Suprapubic skin (tissue), 4 donors: ENCODE results near the gene TESMIN. TPM values are rescaled to one million over a fixed set of nuclear protein-coding genes. Genes with fewer than 3 reads are reported as not detected.

Experiments used
- DNase-seq, 2 donors: peaks; one replicate each; pipeline ENCODE4 v3.0.0-alpha.2; 2019; ENCODE audit warnings: low spot score in 2 of 2
- H3K27ac ChIP-seq: fragments of 200-600 bp; sonication (generic); one replicate; pipeline ENCODE4 v1.5.1; 2019
- H3K27me3 ChIP-seq: fragments of 200-600 bp; sonication (generic); one replicate; pipeline ENCODE4 v1.5.1; 2019
- H3K36me3 ChIP-seq: fragments of 200-600 bp; sonication (generic); one replicate; pipeline ENCODE4 v1.5.1; 2019
- H3K4me1 ChIP-seq: fragments of 200-600 bp; sonication (generic); one replicate; pipeline ENCODE4 v1.5.1; 2019
- H3K4me3 ChIP-seq: fragments of 200-600 bp; sonication (generic); one replicate; pipeline ENCODE4 v1.5.1; 2019; ENCODE audit warnings: mild to moderate bottlenecking
- H3K9me3 ChIP-seq: fragments of 200-600 bp; sonication (generic); one replicate; pipeline ENCODE4 v1.5.1; 2019
- CTCF ChIP-seq, 2 donors: fragments of 200-600 bp in 1 of 2; fragments of 450-650 bp in 1 of 2; sonication (generic) in 1 of 2; IDR thresholded peaks; one replicate each; pipeline ENCODE4 v1.5.1; 2016 to 2019; ENCODE audit warnings: antibody characterized with exemption in 2 of 2, mild to moderate bottlenecking in 1 of 2, moderate library complexity in 1 of 2
- EP300 ChIP-seq: sonication (generic); formaldehyde crosslinking; IDR thresholded peaks from one replicate; pipeline ENCODE4 v1.6.1; 2017; ENCODE audit warnings: antibody characterized with exemption
- POLR2A ChIP-seq, 2 donors: fragments of 450-650 bp; IDR thresholded peaks; one replicate each; pipeline ENCODE4 v1.6.1; 2017; ENCODE audit warnings: antibody characterized with exemption in 2 of 2, mild to moderate bottlenecking in 2 of 2, moderate library complexity in 2 of 2
- POLR2AphosphoS5 ChIP-seq, 3 donors: sonication (generic); formaldehyde crosslinking; IDR thresholded peaks; one replicate each; pipeline ENCODE4 v1.6.1; 2017; ENCODE audit warnings: antibody characterized with exemption in 3 of 3
- WGBS: methylation state at CpG from one replicate; pipeline ENCODE4 v1.1.5; 2018; 5-methylcytosine and 5-hydroxymethylcytosine counted together
- total RNA-seq, 4 donors: library from RNA; depleted of rRNA; stranded (reverse); fragments of >200 nt; gene quantifications; one replicate each; pipeline ENCODE4 v1.1.0, GENCODE V29; 2016

TESMIN gene
- total RNA-seq, 4 donors from 2014 or later, result 1.2 to 3.5 (median 2.8) TPM

DNA sequence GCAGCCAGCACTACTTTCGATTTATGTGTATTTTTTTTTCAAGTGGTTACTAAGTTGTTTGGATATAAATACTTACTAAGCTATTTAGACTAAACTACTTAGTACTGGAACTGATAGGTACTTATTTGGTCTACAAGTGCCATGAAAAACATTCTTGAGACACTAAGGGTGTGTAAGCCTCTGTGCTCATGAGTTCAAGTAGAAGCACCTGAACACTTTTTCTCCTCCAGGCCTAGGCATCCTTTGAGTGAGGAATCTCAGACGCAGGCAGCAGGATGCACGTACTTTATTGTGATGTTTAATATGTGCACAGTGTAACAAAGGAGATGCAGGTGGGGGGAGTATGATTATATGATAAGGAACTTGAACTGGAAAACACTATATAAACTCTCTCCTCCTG, 7.8 kb downstream of the TESMIN start:
- Histone ChIP-seq H3K4me3 (no peak overlapping the region), H3K4me1 (no peaks in the 10 kb centered on the region), H3K27ac (no peak overlapping the region), H3K27me3 (no peaks in the 10 kb centered on the region), H3K9me3 (no peaks in the 10 kb centered on the region), H3K36me3 (no peaks in the 10 kb centered on the region)
- WGBS, result 98% methylated on average over 3 of the region's 3 CpGs
- no peak for DNase-seq
- no peak for TF ChIP-seq CTCF (IDR thresholded peaks at IDR 0.05)
- TF ChIP-seq EP300, result no peak

- H3K27me3 ChIP-seq, result no peaks in the 10 kb centered on the region
- no peaks in the 10 kb centered on the region for H3K4me1 ChIP-seq
- H3K27ac ChIP-seq, result no peak overlapping the region
- H3K36me3 ChIP-seq, result no peaks in the 10 kb centered on the region
- no peak for DNase-seq
- TF ChIP-seq POLR2AphosphoS5 (IDR thresholded peaks at IDR 0.05), result no peak
- no peak for TF ChIP-seq CTCF (IDR thresholded peaks at IDR 0.05)
- 89% methylated on average over 7 of the region's 7 CpGs for whole genome bisulfite sequencing
- H3K4me3 ChIP-seq, result no peak overlapping the region
- no peaks in the 10 kb centered on the region for H3K9me3 ChIP-seq
Measured at GRCh38 chr11:68741463-68741862, 9.9 kb downstream of the TESMIN start.

DNA sequence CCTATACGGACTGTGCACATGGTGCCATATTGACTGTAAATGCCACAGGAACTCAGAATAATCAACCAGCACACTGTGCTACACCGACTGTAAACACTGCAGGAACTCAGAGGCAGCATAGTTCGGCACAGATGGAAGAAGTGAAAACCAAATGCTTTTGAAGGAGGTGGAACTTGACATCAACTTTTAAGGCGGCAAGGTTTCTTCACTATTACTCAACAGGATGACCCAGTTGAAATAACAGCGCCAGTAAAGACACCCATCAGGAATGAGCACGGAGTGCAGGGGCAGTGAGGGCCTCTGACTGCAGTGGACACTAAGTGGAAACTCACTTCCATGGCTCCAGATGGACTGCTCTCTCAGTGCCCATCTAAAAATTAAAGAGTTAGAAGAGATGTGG, 15.7 kb downstream of the TESMIN start:
- H3K9me3 ChIP-seq, result no peaks in the 10 kb centered on the region
- no peak overlapping the region for H3K27ac ChIP-seq
- no peaks in the 10 kb centered on the region for H3K36me3 ChIP-seq
- TF ChIP-seq CTCF (IDR thresholded peaks at IDR 0.05) (no peak), EP300 (no peak), POLR2A (IDR thresholded peaks at IDR 0.05) (no peak), POLR2AphosphoS5 (IDR thresholded peaks at IDR 0.05) (no peak)
- no peak overlapping the region for H3K4me3 ChIP-seq
- 81% methylated on average over 6 of the region's 6 CpGs for WGBS
- H3K4me1 ChIP-seq, result no peaks in the 10 kb centered on the region
- H3K27me3 ChIP-seq, result no peaks in the 10 kb centered on the region
- no peak for DNase-seq

- Histone ChIP-seq H3K27ac (no peak overlapping the region), H3K9me3 (no peaks in the 10 kb centered on the region), H3K27me3 (no peaks in the 10 kb centered on the region), H3K4me3 (no peak overlapping the region), H3K4me1 (no peaks in the 10 kb centered on the region), H3K36me3 (no peaks in the 10 kb centered on the region)
- TF ChIP-seq CTCF (IDR thresholded peaks at IDR 0.05), result no peak
- no peak for TF ChIP-seq POLR2A (IDR thresholded peaks at IDR 0.05)
- TF ChIP-seq POLR2AphosphoS5 (IDR thresholded peaks at IDR 0.05), result no peak
- TF ChIP-seq EP300, result no peak
- 79% methylated on average over 3 of the region's 6 CpGs for WGBS
- no peak for DNase-seq
Measured at GRCh38 chr11:68735125-68735524, 16.2 kb downstream of the TESMIN start.

- H3K4me3 ChIP-seq, result no peak overlapping the region
- H3K36me3 ChIP-seq, result no peaks in the 10 kb centered on the region
- no peak overlapping the region for H3K27ac ChIP-seq
- no peaks in the 10 kb centered on the region for H3K27me3 ChIP-seq
- H3K4me1 ChIP-seq, result no peaks in the 10 kb centered on the region
- H3K9me3 ChIP-seq, result no peaks in the 10 kb centered on the region
- WGBS, result 73% methylated on average over 7 of the region's 7 CpGs
- DNase-seq, result no peak
- TF ChIP-seq POLR2AphosphoS5 (IDR thresholded peaks at IDR 0.05) (no peak), POLR2A (IDR thresholded peaks at IDR 0.05) (no peak), EP300 (no peak), CTCF (IDR thresholded peaks at IDR 0.05) (no peak)
Measured at GRCh38 chr11:68734111-68734510, 17.2 kb downstream of the TESMIN start.
